Stimulated activated CD4-positive, alpha-beta T cell treated with anti-CD3 and anti-CD28 coated beads, Interleukin-1b, Interleukin-23, amount 100 ng/mL, for 24 hours (primary cell): ENCODE measurements around the gene CCDC187.

Source experiments
- DNase-seq, 4 experiments: peaks; one replicate each; pipeline ENCODE4 v3.0.0-alpha.2; 2020; ENCODE audit warnings: low read depth in 4 of 4, low spot score in 1 of 4

CCDC187 gene

DNA sequence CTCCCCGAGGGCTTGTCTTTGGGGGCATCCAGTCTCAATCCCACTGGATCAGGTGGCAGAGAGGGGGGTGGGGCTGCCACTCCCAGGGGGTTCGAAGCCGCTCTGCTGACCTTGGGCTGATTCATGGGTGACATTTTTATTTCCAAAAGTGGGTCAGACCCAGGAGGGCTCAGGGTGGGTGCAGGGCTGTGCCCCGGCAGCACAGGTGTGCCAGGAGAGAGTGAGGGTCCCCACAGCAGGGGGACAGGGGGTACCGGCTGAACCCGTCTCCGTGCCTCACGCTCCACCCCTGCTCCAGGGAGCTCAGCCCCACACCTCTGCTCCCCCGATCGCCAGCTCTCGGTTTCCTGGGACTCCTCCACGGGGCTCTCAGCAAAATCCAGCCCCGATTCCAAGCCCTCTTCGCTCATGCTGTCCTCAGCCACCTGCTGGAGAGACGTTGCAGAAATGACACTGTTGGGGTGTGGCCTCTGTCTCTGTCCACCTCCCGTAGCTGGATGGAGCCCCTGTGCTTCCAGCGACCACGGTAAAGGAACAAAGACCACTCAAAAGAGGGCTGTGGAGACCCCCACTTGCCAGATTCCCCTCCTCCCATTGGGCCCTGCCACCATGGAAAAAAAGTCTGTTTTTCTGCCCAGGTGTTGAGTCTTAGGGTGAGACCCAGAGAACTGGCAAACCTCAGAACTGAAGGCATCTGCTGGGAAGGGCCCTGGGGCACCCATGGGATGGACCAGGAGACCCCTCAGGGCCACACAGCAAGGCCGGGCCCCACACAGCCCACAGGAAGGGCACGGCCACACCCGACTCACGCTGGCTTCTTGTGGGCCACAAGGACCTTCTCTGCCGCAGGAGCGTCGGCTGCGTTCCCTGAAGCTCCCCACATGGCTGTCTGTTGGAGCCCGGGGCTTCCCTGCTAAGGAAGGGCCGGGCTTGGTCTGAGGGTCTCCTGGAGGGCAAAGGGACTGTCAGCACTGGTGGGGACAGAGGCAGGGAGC is 47.7 kb downstream of the CCDC187 start:
- DNase-seq: no peak

GRCh38 chr9:136255166-136255538 is 48.7 kb downstream of the CCDC187 start:
- DNase-seq: no peak

DNA sequence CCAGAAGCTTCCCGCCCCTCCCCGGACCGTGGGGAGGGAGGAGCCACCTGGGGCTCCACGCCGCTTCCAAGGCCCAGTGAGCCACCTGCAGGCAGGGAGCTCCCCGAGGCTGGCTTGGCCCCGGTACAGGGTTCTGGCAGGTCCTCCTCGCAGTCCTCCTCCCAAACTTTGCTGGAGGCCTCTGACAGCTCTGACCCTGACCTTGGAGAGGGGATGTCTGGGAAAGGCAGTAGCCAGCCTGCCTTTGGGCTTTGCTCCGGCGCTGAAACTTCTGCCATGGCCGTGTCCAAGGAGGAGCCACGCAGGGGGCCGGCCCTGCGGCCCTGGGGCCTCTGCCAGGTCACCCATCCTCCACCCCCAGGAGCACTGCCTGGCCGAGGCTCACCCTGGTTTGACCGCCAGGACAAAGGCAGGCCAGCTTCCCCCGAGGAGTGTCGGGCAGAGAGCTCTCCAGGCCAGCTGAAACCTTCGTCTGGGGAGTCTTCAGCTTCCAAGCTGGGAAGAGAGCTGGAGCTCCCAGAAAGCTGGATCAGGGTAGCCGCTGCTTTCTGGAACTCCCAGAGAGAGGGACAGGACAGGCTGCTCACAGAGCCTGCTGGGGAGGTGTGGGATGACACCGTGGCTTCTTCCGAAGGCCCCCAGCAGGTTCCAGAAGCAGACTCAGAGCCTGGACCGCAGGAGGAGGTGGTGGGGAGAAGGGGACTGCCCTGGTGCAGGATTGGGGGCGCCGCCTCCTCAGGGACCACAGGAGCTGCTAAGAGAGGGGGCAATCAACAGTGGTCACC is 49.3 kb downstream of the CCDC187 start:
- no peak for DNase-seq

GRCh38 chr9:136253246-136254130 is 50.4 kb downstream of the CCDC187 start:
- no peak for DNase-seq

GRCh38 chr9:136252846-136253245 is 51.0 kb downstream of the CCDC187 start:
- DNase-seq: no peak

GRCh38 chr9:136252281-136252680 is 51.6 kb downstream of the CCDC187 start:
- DNase-seq: no peak

DNA sequence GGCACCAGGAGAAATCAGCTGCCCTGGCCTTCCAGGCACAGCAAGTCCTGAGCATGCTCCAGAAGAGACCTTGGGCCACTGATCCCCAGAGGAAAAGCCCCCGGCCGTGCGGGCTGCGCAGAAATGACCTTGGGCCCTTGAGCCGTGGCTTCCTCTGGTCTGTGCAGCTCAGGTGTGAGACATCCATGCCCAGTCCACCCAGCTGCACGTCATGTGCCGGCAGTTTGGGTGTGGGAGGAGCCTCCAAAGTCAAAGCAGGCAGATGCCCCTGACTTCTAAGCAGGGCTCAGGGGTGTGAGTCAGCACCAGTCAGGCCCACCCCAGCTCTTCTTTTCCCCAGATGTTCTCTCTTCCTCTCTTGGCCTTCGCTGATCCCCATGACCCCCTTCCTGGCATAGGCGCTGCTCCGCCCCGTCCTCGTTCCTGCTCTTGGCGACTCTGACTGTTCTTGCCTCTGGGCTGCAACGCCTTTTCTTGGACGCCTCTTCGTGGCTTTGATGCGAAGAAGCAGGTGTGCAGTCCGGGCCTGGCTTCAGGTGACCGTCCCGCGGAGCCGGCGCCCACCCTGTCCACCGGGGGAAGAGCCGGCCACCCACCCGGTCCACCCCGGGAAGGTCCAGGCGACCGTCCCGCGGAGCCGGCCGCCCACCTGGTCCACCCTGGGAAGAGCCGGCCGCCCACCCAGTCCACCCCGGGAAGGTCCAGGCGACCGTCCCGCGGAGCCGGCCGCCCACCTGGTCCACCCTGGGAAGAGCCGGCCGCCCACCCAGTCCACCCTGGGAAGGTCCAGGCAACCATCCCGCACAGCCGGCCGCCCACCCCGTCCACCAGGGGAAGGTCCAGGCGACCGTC is 52.4 kb downstream of the CCDC187 start:
- DNase-seq: no peak

- no peak for DNase-seq
Measured at GRCh38 chr9:136250676-136251075, 53.2 kb downstream of the CCDC187 start.

DNA sequence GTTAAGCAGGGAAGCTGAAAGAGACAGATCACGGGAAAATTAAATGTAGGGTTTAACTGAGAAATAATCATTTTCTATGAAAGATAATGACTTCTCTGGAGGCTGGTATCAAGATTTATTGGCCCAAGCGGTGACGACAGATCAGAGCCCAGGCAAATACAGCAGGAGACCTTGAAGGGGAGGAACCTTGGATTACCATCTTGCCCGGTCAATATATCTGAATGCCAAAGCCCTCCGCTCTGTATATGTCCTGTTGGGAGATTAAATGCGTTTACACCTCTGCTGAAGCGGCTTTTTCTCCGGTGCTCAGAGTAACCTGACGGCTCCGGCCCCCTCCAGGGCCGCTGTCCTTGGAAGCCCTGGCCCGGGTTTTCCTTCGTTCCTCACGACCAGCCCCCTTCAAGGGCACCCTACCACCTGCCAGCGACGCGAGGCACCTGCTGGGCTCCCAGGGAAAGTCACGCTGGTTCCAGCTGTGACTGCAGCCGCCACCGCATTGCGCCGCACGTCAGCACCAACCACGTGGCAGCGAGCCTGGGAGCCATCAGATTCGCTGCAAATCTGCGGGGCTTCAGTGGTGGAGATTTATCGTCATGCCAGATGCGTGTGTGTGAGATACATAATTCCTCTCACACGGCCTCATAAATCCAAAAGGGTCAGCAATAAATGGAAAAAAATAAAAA is 53.9 kb downstream of the CCDC187 start:
- DNase-seq: no peak

- no peak for DNase-seq
Measured at GRCh38 chr9:136248951-136249876, 54.7 kb downstream of the CCDC187 start.

GRCh38 chr9:136247947-136248637 is 55.8 kb downstream of the CCDC187 start:
- no peak for DNase-seq

GRCh38 chr9:136247551-136247916 is 56.4 kb downstream of the CCDC187 start:
- no peak for DNase-seq

- no peak for DNase-seq
Measured at GRCh38 chr9:136246849-136247550, 56.9 kb downstream of the CCDC187 start.

DNA sequence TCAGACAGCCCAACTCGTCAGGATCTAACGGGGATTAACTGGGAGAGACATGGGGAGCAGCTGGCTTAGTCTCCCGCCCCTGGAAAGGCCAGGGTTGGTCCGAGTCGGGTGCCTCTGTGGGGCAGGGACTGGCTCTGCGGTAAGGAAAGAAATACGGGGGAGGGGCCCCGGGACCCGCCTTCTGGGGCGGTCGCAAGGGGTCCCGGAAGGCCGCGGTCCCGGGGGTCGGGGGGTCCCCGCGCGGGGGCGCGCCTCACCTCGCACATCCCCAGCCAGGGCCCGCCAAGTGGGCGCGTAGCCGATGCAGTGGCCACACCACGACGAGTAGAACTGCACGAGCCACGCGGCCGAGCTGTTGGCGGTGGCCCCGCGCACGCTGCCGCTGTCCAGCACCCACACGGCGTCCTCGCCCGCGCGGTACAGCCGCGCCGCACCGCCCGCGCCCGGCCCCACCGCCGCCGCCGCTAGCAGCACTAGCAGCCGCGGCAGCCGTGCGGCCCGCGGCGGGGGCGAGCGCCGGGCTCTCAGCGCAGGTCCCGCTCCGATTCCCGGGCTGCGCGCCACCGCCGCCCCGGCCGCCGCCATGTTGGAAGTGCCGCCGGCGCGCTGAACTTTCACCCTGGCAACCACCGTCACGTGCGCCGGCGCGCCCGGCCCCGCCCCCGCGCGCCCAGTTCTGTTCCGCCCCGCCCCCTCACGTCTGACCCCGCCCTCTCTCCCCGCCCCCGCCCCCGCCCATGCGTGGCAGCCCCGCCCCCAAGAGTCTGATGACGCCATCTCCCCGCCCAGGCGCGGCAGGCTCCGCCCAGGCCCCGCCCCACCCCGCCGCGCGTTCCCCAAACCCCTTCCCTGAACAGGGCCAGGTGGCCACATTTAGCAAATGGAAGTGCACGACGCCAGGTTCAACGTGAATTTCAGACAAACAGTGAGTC is 58.4 kb downstream of the CCDC187 start, which contains the start of gene QSOX2:
Gene QSOX2 (minus strand): TSS at position 594 of the 932 bp plus-strand sequence. CDS start 9 bp downstream, at position 585.
- DNase-seq: peak; percentile 72 to 90 (median 74)

DNA sequence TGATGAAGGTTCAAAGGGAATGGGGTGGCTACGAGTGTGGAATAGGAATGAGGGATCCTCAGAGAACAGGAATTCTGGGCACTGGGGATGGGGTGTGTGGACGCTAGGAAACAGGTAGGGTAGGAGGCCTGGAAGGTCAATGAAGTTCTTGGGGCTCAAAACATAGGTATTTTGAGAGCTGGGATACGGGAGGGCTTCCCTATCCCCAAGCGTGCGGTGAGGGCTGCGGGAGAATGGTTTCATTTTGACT is 59.0 kb downstream of the CCDC187 start:
- no peak for DNase-seq
